22Rv1 (cell line): ENCODE results near the gene TMEM87A.

Source experiments
- CTCF ChIP-seq: fragments of 450-650 bp; IDR thresholded peaks from 2 replicates; pipeline ENCODE4 v1.5.1; 2017; ENCODE audit warnings: mild to moderate bottlenecking
- ZFX ChIP-seq: fragments of 450-650 bp; IDR thresholded peaks from 2 replicates; pipeline ENCODE4 v1.6.1; 2017; ENCODE audit warnings: antibody characterized with exemption, borderline replicate concordance

DNA sequence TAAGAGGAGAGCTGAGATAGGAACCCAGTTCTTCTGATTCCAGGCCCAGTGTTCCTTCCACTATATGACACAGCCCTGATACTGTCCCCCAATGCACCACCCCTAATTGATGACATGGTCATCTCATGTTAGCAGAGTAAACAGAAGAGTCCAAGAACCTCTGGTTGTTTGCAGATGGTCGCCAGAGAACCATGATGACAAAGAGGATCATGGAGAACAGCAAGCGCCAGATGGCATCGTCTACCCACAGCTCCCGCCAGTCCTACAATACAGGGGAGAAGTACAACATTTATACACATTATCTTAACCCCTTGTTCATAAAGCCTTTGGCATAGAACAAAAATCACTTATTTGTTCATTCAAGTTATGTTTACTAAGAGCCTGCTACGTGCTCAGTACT, 46.6 kb downstream of the TMEM87A start:
- TF ChIP-seq CTCF (no peak), ZFX (no peak)
